Kidney (tissue), 14 donors: ENCODE data around the gene FMNL2. TPM values are rescaled to one million over a fixed set of nuclear protein-coding genes. Genes with fewer than 3 reads are reported as not detected.

Experiments
- DNase-seq, 5 donors: peaks; one replicate each; pipeline ENCODE4 v3.0.0-alpha.2; 2013 to 2020
- FAIRE-seq: peaks from 2 replicates; lab custom pipeline; 2012; peaks lifted over from hg19 to GRCh38; lab: Jason Lieb, UNC
- H3K27ac ChIP-seq, 2 donors: one replicate each; pipeline ENCODE4 v1.7.0; 2013; ENCODE audit warnings: low read depth in 2 of 2, low read length in 2 of 2, inconsistent platforms in 1 of 2
- H3K27me3 ChIP-seq: one replicate; pipeline ENCODE4 v1.7.1; 2013; ENCODE audit warnings: low read length, inconsistent platforms; ENCODE audit not compliant: control insufficient read depth, insufficient read depth
- H3K36me3 ChIP-seq, 3 donors: one replicate each; pipeline versions ENCODE4 v1.7.0 to v1.7.1; 2013; ENCODE audit warnings: low read length in 3 of 3, control low read depth in 1 of 3, inconsistent platforms in 1 of 3; ENCODE audit not compliant: insufficient read depth in 3 of 3, control insufficient read depth in 2 of 3
- H3K4me1 ChIP-seq, 3 donors: one replicate each; pipeline versions ENCODE4 v1.7.0 to v1.7.1; 2013; ENCODE audit warnings: low read length in 3 of 3, inconsistent platforms in 1 of 3, low read depth in 1 of 3; ENCODE audit not compliant: control insufficient read depth in 2 of 3, insufficient read depth in 2 of 3
- H3K4me3 ChIP-seq, 3 donors: one replicate each; pipeline versions ENCODE4 v1.7.0 to v1.8.1; 2013; ENCODE audit warnings: low read length in 3 of 3, control low read depth in 1 of 3, inconsistent platforms in 1 of 3
- H3K9ac ChIP-seq, 3 donors: one replicate each; pipeline versions ENCODE4 v1.7.0 to v1.7.1; 2013; ENCODE audit warnings: low read length in 3 of 3, control low read depth in 1 of 3, inconsistent platforms in 1 of 3
- H3K9me3 ChIP-seq, 3 donors: one replicate each; pipeline versions ENCODE4 v1.7.0 to v1.7.1; 2013; ENCODE audit warnings: low read length in 3 of 3, control low read depth in 1 of 3, inconsistent platforms in 1 of 3; ENCODE audit not compliant: control insufficient read depth in 2 of 3, insufficient read depth in 1 of 3
- CTCF ChIP-seq: IDR thresholded peaks from 3 replicates; pipeline ENCODE4 v1.5.1; 2012; ENCODE audit warnings: mild to moderate bottlenecking, moderate library complexity, borderline replicate concordance; ENCODE audit not compliant: insufficient read depth; ENCODE audit errors: extremely low read depth
- intact Hi-C: fragments of 100-400 bp; cut with DNase I; formaldehyde crosslinking; loops from one replicate; pipeline ENCODE4 v1.11.1; 2022
- polyA plus RNA-seq: library from polyadenylated mRNA; stranded (reverse); fragments of 350-450 nt; fragmentation: Illumina TruSeq; extraction: RNeasy Lipid Tissue Mini Kit (QIAGEN cat#74804); gene quantifications from one replicate; pipeline ENCODE4 v1.2.3, GENCODE V29; 2014; ENCODE audit warnings: low read depth, low replicate concordance; ENCODE audit not compliant: insufficient read depth
- total RNA-seq: library from RNA; stranded (reverse); fragmentation: NEBNext Ultra II Directional; extraction: Animal tissue kit (Norgen Biotek cat#: 25700); gene quantifications from one replicate; pipeline ENCODE4 v1.2.1, GENCODE V29; 2021
- donor health status: control.
- donor health status: control.
- donor health status: control.
- donor health status: control.
- donor health status: control.
- donor health status: DM: yes; HTN: yes; CAD: no.
- donor health status: Normal renal cell carcinoma (clear cell type).

Gene FMNL2
- total and polyA plus RNA-seq, 2 donors from 2014 or later, result 10.7 to 39.1 TPM

GRCh38 chr2:152409386-152410164 is 74.6 kb downstream of the FMNL2 start:
- no peak for TF ChIP-seq CTCF
- H3K27me3 ChIP-seq, result no peaks in the 10 kb centered on the region
- no peak overlapping the region for H3K27ac ChIP-seq
- no peak overlapping the region for H3K4me3 ChIP-seq
- no peaks in the 10 kb centered on the region for H3K9me3 ChIP-seq
- H3K36me3 ChIP-seq, result no peaks in the 10 kb centered on the region
- H3K4me1 ChIP-seq, result peaks cover 0 to 14% (median 7%) of the 10 kb centered on the region in 3 donors
- intact Hi-C loops, result no loop called here
- H3K9ac ChIP-seq, result no peak overlapping the region
- DNase-seq, result no peak
- no peak for FAIRE-seq

GRCh38 chr2:152410165-152410597 is 75.2 kb downstream of the FMNL2 start:
- Histone ChIP-seq H3K9me3 (no peaks in the 10 kb centered on the region), H3K27me3 (no peaks in the 10 kb centered on the region), H3K27ac (no peak overlapping the region), H3K4me1 (peaks cover 0 to 10% (median 4%) of the 10 kb centered on the region in 3 donors), H3K9ac (no peak overlapping the region), H3K4me3 (no peak overlapping the region), H3K36me3 (no peaks in the 10 kb centered on the region)
- no peak for DNase-seq
- TF ChIP-seq CTCF, result no peak
- FAIRE-seq, result no peak
- intact Hi-C loops, result no loop called here

GRCh38 chr2:152411154-152411553 is 76.2 kb downstream of the FMNL2 start:
- Histone ChIP-seq H3K36me3 (no peaks in the 10 kb centered on the region), H3K27ac (no peak overlapping the region), H3K27me3 (no peaks in the 10 kb centered on the region), H3K4me1 (peaks cover 0 to 5% (median 0%) of the 10 kb centered on the region in 3 donors), H3K4me3 (no peak overlapping the region), H3K9me3 (no peaks in the 10 kb centered on the region), H3K9ac (no peak overlapping the region)
- no peak for DNase-seq
- intact Hi-C loops, result no loop called here
- no peak for FAIRE-seq
- no peak for TF ChIP-seq CTCF
